Smooth muscle cell (in vitro differentiated cells): Measurements from ENCODE around the gene MAMSTR. TPM values are rescaled to one million over a fixed set of nuclear protein-coding genes. Genes with fewer than 3 reads are reported as not detected.
A peak's percentile ranks its signal among the peaks of the same experiment; 100 is the strongest.
"Not testable (repeated sequence)": the region's sequence is repeated elsewhere in the genome, so short reads cannot be mapped to it uniquely, and the experiment has no call there.

Experiments
- DNase-seq: peaks from one replicate; lab custom pipeline; 2025; ENCODE audit not compliant: unreplicated experiment; lab: John Stamatoyannopoulos, UW
- H2AFZ ChIP-seq: fragments of 200-600 bp; sonication (generic); 2 replicates; pipeline ENCODE4 v1.6.0; 2016; ENCODE audit warnings: antibody characterized with exemption, low read depth, mild to moderate bottlenecking
- H3F3A ChIP-seq: fragments of 200-600 bp; sonication (generic); 2 replicates; pipeline ENCODE4 v1.6.0; 2017; ENCODE audit warnings: antibody characterized with exemption, low read depth
- H3K27ac ChIP-seq: fragments of 200-600 bp; sonication (generic); 2 replicates; pipeline ENCODE4 v1.5.1; 2016; ENCODE audit warnings: low read depth, mild to moderate bottlenecking
- H3K27me3 ChIP-seq: fragments of 200-600 bp; sonication (generic); 2 replicates; pipeline ENCODE4 v1.6.1; 2016; ENCODE audit warnings: low read depth, mild to moderate bottlenecking
- H3K36me3 ChIP-seq: fragments of 200-600 bp; sonication (generic); 2 replicates; pipeline ENCODE4 v1.5.1; 2016; ENCODE audit warnings: low read depth
- H3K4me1 ChIP-seq: fragments of 200-600 bp; sonication (generic); 2 replicates; pipeline ENCODE4 v1.5.1; 2016; ENCODE audit warnings: low read depth
- H3K4me2 ChIP-seq: fragments of 200-600 bp; sonication (generic); 2 replicates; pipeline ENCODE4 v1.6.0; 2016; ENCODE audit warnings: mild to moderate bottlenecking
- H3K4me3 ChIP-seq: fragments of 200-600 bp; sonication (generic); 2 replicates; pipeline ENCODE4 v1.5.1; 2016; ENCODE audit warnings: mild to moderate bottlenecking
- H3K79me2 ChIP-seq: fragments of 200-600 bp; sonication (generic); 2 replicates; pipeline ENCODE4 v1.6.0; 2016; ENCODE audit warnings: low read depth, mild to moderate bottlenecking
- H3K9ac ChIP-seq: fragments of 200-600 bp; sonication (generic); 2 replicates; pipeline ENCODE4 v1.6.0; 2016; ENCODE audit warnings: low read depth
- H3K9me3 ChIP-seq: fragments of 200-600 bp; sonication (generic); replicated peaks from 2 replicates; pipeline ENCODE4 v1.5.1; 2016; ENCODE audit warnings: low read depth
- H4K20me1 ChIP-seq: fragments of 200-600 bp; sonication (generic); 2 replicates; pipeline ENCODE4 v1.6.0; 2016; ENCODE audit warnings: low read depth
- CTCF ChIP-seq: fragments of 200-600 bp; sonication (generic); IDR thresholded peaks from 2 replicates; pipeline ENCODE4 v1.5.1; 2017; ENCODE audit warnings: borderline replicate concordance, mild to moderate bottlenecking, antibody characterized with exemption; ENCODE audit not compliant: insufficient read depth, poor library complexity, severe bottlenecking
- WGBS: methylation state at CpG from one replicate; pipeline ENCODE4 v1.1.7; 2016; ENCODE audit warnings: low lambda C conversion rate; 5-methylcytosine and 5-hydroxymethylcytosine counted together
- polyA plus RNA-seq: library from polyadenylated mRNA; unstranded; fragments of >200 nt; fragmentation: Nextera tagmentation; extraction: Ambion mirVana; gene quantifications from 2 replicates; pipeline ENCODE4 v1.2.1, GENCODE V29; 2016
- total RNA-seq: library from RNA; depleted of rRNA; stranded (reverse); fragments of >200 nt; gene quantifications from 2 replicates; pipeline ENCODE4 v1.2.3, GENCODE V29; 2014

Gene MAMSTR, protein sequence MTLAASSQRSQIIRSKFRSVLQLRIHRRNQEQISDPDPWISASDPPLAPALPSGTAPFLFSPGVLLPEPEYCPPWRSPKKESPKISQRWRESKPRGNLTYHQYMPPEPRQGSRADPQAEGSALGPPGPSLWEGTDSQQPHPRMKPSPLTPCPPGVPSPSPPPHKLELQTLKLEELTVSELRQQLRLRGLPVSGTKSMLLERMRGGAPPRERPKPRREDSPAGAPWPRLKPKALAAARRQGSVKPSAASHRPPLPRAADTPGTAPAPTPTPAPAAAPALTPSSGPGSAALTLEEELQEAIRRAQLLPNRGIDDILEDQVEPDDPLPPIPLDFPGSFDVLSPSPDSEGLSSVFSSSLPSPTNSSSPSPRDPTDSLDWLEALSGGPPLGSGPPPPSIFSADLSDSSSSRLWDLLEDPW
- total RNA-seq: 0.22 and 0.58 TPM in 2 replicates
- 3.2 and 3.9 TPM in 2 replicates for polyA plus RNA-seq

GRCh38 chr19:48719263-48720171 is at the start of gene MAMSTR:
Gene MAMSTR (minus strand): TSS chr19:48719725. CDS start chr19:48719031, 694 bp downstream.
- H3K79me2 ChIP-seq: no peaks in the 10 kb centered on the region
- TF ChIP-seq CTCF: no peak
- no peaks in the 10 kb centered on the region for H3K9me3 ChIP-seq
- H3F3A ChIP-seq: peaks cover 8% of the 10 kb centered on the region
- DNase-seq: no peak
- no peaks in the 10 kb centered on the region for H3K36me3 ChIP-seq
- peaks cover 18% of the 10 kb centered on the region for H3K4me1 ChIP-seq
- H3K4me3 ChIP-seq: peak within 1 kb of the TSS; percentile 80
- peak within 1 kb of the TSS; percentile 85 for H3K4me2 ChIP-seq
- no peaks in the 10 kb centered on the region for H4K20me1 ChIP-seq
- H3K27ac ChIP-seq: no peak within 1 kb of the TSS
- 91% methylated on average over 23 of the region's 33 CpGs for WGBS
- H2AFZ ChIP-seq: peak within 1 kb of the TSS; percentile 77
- H3K27me3 ChIP-seq: no peaks in the 10 kb centered on the region
- H3K9ac ChIP-seq: no peak within 1 kb of the TSS

GRCh38 chr19:48768994-48769713 is 49.6 kb upstream of the MAMSTR start:
- TF ChIP-seq CTCF: no peak
- H2AFZ ChIP-seq: no peak overlapping the region
- H3K9ac ChIP-seq: no peak overlapping the region
- no peak overlapping the region for H3K27ac ChIP-seq
- H3K4me1 ChIP-seq: no peaks in the 10 kb centered on the region
- no peak overlapping the region for H3K4me2 ChIP-seq
- H3K9me3 ChIP-seq: no peaks in the 10 kb centered on the region
- WGBS: 91% methylated on average over 11 of the region's 11 CpGs
- no peaks in the 10 kb centered on the region for H3K27me3 ChIP-seq
- peaks cover 6% of the 10 kb centered on the region for H3F3A ChIP-seq
- no peak for DNase-seq
- H3K36me3 ChIP-seq: no peaks in the 10 kb centered on the region
- no peaks in the 10 kb centered on the region for H4K20me1 ChIP-seq
- H3K79me2 ChIP-seq: no peaks in the 10 kb centered on the region
- H3K4me3 ChIP-seq: no peak overlapping the region

- WGBS: 53% methylated on average over 6 of the region's 6 CpGs
- not testable (repeated sequence) for DNase-seq
Observed at GRCh38 chr19:48768171-48768753, 48.7 kb upstream of the MAMSTR start.

GRCh38 chr19:48765816-48766215 is 46.3 kb upstream of the MAMSTR start:
- not testable (repeated sequence) for DNase-seq
- WGBS: 68% methylated on average over 5 of the region's 5 CpGs
- H3K27me3 ChIP-seq: peaks cover 17% of the 10 kb centered on the region

More at GRCh38 chr19:48768171-48768753, 48.7 kb upstream of the MAMSTR start:
- H2AFZ ChIP-seq, H3K36me3 ChIP-seq, H3K4me3 ChIP-seq, H3K4me1 ChIP-seq, H3K4me2 ChIP-seq, H3K9ac ChIP-seq, H3K79me2 ChIP-seq, H3K9me3 ChIP-seq, H3K27ac ChIP-seq, H4K20me1 ChIP-seq, H3F3A ChIP-seq, H3K27me3 ChIP-seq: not testable (repeated sequence)

More at GRCh38 chr19:48765816-48766215, 46.3 kb upstream of the MAMSTR start:
- not testable (repeated sequence) for H3K9me3 ChIP-seq, H4K20me1 ChIP-seq, H3K4me2 ChIP-seq, H3K4me3 ChIP-seq, H3K79me2 ChIP-seq, H3K4me1 ChIP-seq, H3K36me3 ChIP-seq, H3F3A ChIP-seq, H3K27ac ChIP-seq, H3K9ac ChIP-seq, H2AFZ ChIP-seq
